GM12874 (cell line): ENCODE measurements around the gene LRRC59.

ENCODE experiments used
- CTCF ChIP-seq: IDR thresholded peaks from 2 replicates; pipeline ENCODE4 v1.5.1; 2011; ENCODE audit warnings: low read depth, mild to moderate bottlenecking, control low read depth, low read length, moderate library complexity; ENCODE audit not compliant: insufficient read depth

The LRRC59 gene

GRCh38 chr17:50397111-50397918 lies at the start of gene LRRC59:
Gene LRRC59 (minus strand): TSS chr17:50397523. CDS start chr17:50397317, 206 bp downstream.
- peak; percentile 100 for TF ChIP-seq CTCF

GRCh38 chr17:50445730-50446325 lies 48.5 kb upstream of the LRRC59 start:
- TF ChIP-seq CTCF: no peak

GRCh38 chr17:50444841-50445715 lies 47.8 kb upstream of the LRRC59 start:
- TF ChIP-seq CTCF: no peak

GRCh38 chr17:50443505-50443974 lies 46.2 kb upstream of the LRRC59 start:
- no peak for TF ChIP-seq CTCF

GRCh38 chr17:50440838-50441829 lies 43.8 kb upstream of the LRRC59 start:
- no peak for TF ChIP-seq CTCF

GRCh38 chr17:50440172-50440837 lies 43.0 kb upstream of the LRRC59 start:
- TF ChIP-seq CTCF: no peak
